ENCODE measurements around the gene OPRL1.
A peak's percentile ranks its signal among the peaks of the same experiment; 100 is the strongest.

The OPRL1 gene

GRCh38 chr20:64056889-64057627, 22.8 kb upstream of the OPRL1 start:
- ATAC-seq = peak in 1 of 2 donors; percentile 21

GRCh38 chr20:64057628-64058498, 22.0 kb upstream of the OPRL1 start:
- peak; percentile 80 to 87 for ATAC-seq

- ATAC-seq = no peak
These were observed 21.3 kb upstream of the OPRL1 start for GRCh38 chr20:64058536-64058935.

- no peak for ATAC-seq
These were observed 17.6 kb upstream of the OPRL1 start for GRCh38 chr20:64062276-64062595.

- peak; percentile 96 to 98 for ATAC-seq
These were observed 17.1 kb upstream of the OPRL1 start, which contains the start of gene TCEA2 for GRCh38 chr20:64062596-64063388. Gene TCEA2 (plus strand): TSS chr20:64063198. CDS start chr20:64063313, 115 bp downstream.

GRCh38 chr20:64063389-64064144, 16.3 kb upstream of the OPRL1 start:
- no peak for ATAC-seq

GRCh38 chr20:64064145-64064698, 15.7 kb upstream of the OPRL1 start:
- ATAC-seq = no peak

- no peak for ATAC-seq
These were observed 14.6 kb upstream of the OPRL1 start for GRCh38 chr20:64065062-64065973.

GRCh38 chr20:64065974-64066343, 13.9 kb upstream of the OPRL1 start:
- ATAC-seq = peak; percentile 10 to 36

- ATAC-seq = no peak
These were observed 12.8 kb upstream of the OPRL1 start for GRCh38 chr20:64067005-64067632.

- no peak for ATAC-seq
These were observed 12.1 kb upstream of the OPRL1 start for GRCh38 chr20:64067733-64068307.

- ATAC-seq = no peak
These were observed 11.3 kb upstream of the OPRL1 start for GRCh38 chr20:64068386-64069208.

GRCh38 chr20:64069209-64069613, 10.7 kb upstream of the OPRL1 start:
- no peak for ATAC-seq

GRCh38 chr20:64069614-64070243, 10.2 kb upstream of the OPRL1 start:
- ATAC-seq = no peak

- ATAC-seq = no peak
These were observed 9.5 kb upstream of the OPRL1 start for GRCh38 chr20:64070244-64070993.

GRCh38 chr20:64071341-64072332, 8.2 kb upstream of the OPRL1 start:
- no peak for ATAC-seq
